NB4 (cell line): ENCODE results near the gene ENTPD2.
A peak's percentile ranks its signal among the peaks of the same experiment; 100 is the strongest.

Experiments
- DNase-seq: peaks from one replicate; pipeline ENCODE4 v3.0.0; 2010; ENCODE audit warnings: low read depth
- H3K4me3 ChIP-seq: one replicate; pipeline ENCODE4 v1.5.1; 2011; ENCODE audit warnings: mild to moderate bottlenecking, low read depth, low read length, moderate library complexity
- CTCF ChIP-seq: IDR thresholded peaks from one replicate; pipeline ENCODE4 v1.5.1; 2012; ENCODE audit warnings: low read depth, low read length
- MAX ChIP-seq: IDR thresholded peaks from 2 replicates; pipeline ENCODE4 v1.6.1; 2011; ENCODE audit warnings: low read depth, low read length
- MYC ChIP-seq: IDR thresholded peaks from 2 replicates; pipeline ENCODE4 v1.6.1; 2011; ENCODE audit warnings: low read depth, low read length
- POLR2A ChIP-seq: IDR thresholded peaks from 2 replicates; pipeline ENCODE4 v1.6.1; 2011; ENCODE audit warnings: mild to moderate bottlenecking; ENCODE audit not compliant: insufficient read length; ENCODE audit errors: extremely low read depth

The ENTPD2 gene

GRCh38 chr9:137049544-137050449 lies 4.1 kb downstream of the ENTPD2 start:
- no peak overlapping the region for H3K4me3 ChIP-seq
- no peak for TF ChIP-seq POLR2A
- no peak for TF ChIP-seq MYC
- TF ChIP-seq MAX: no peak
- TF ChIP-seq CTCF: peak; percentile 39
- peak; percentile 74 for DNase-seq

- no peak for DNase-seq
Observed at GRCh38 chr9:137048655-137049543, 5.0 kb downstream of the ENTPD2 start.

GRCh38 chr9:137046088-137046787 lies 7.6 kb downstream of the ENTPD2 start, which contains the start of gene NPDC1:
NPDC1 (minus strand) TSS chr9:137046177; CDS start chr9:137045989, 188 bp downstream.
- H3K4me3 ChIP-seq: no peak within 1 kb of the TSS

More at GRCh38 chr9:137048655-137049543, 5.0 kb downstream of the ENTPD2 start:
- no peak for TF ChIP-seq CTCF
- no peak for TF ChIP-seq MAX
- no peak for TF ChIP-seq MYC
- TF ChIP-seq POLR2A: no peak
- no peak overlapping the region for H3K4me3 ChIP-seq

GRCh38 chr9:137045294-137046087 lies 8.4 kb downstream of the ENTPD2 start:
- H3K4me3 ChIP-seq: no peak overlapping the region
- TF ChIP-seq MAX (no peak), POLR2A (no peak), MYC (no peak), CTCF (no peak)
- DNase-seq: no peak

More at GRCh38 chr9:137046088-137046787, 7.6 kb downstream of the ENTPD2 start, which contains the start of gene NPDC1:
- TF ChIP-seq CTCF (peak; percentile 79), MYC (no peak)
- DNase-seq: peak; percentile 79

- H3K4me3 ChIP-seq: no peak overlapping the region
- DNase-seq: no peak
- TF ChIP-seq MAX (no peak), MYC (no peak), POLR2A (no peak), CTCF (no peak)
Observed at GRCh38 chr9:137044502-137045177, 9.2 kb downstream of the ENTPD2 start.
